Astrocyte (in vitro differentiated cells and primary cell): Measurements from ENCODE around the gene ZSCAN30.

ENCODE experiments used
- CTCF ChIP-seq: IDR thresholded peaks from 2 replicates; pipeline ENCODE4 v1.5.1; 2011; ENCODE audit warnings: low read depth, mild to moderate bottlenecking, inconsistent platforms, low read length, moderate library complexity; ENCODE audit not compliant: insufficient read depth
- EZH2 ChIP-seq: IDR thresholded peaks from 2 replicates; pipeline ENCODE4 v1.6.1; 2012; ENCODE audit warnings: mild to moderate bottlenecking, low read length, inconsistent platforms; ENCODE audit not compliant: insufficient read depth

- TF ChIP-seq CTCF (no peak), EZH2 (no peak)
Observed at GRCh38 chr18:35267161-35267651, 22.8 kb downstream of the ZSCAN30 start.
